ENCODE measurements around the gene SDHAF2. TPM values are rescaled to one million over a fixed set of nuclear protein-coding genes. Genes with fewer than 3 reads are reported as not detected.
A peak's percentile ranks its signal among the peaks of the same experiment; 100 is the strongest.

Gene SDHAF2
- total and polyA plus RNA-seq, 2 of the 13 experiments (the other 11 are each of a cell fraction or from before 2014, with no cell fraction given) = 44.2 to 70.4 TPM

DNA sequence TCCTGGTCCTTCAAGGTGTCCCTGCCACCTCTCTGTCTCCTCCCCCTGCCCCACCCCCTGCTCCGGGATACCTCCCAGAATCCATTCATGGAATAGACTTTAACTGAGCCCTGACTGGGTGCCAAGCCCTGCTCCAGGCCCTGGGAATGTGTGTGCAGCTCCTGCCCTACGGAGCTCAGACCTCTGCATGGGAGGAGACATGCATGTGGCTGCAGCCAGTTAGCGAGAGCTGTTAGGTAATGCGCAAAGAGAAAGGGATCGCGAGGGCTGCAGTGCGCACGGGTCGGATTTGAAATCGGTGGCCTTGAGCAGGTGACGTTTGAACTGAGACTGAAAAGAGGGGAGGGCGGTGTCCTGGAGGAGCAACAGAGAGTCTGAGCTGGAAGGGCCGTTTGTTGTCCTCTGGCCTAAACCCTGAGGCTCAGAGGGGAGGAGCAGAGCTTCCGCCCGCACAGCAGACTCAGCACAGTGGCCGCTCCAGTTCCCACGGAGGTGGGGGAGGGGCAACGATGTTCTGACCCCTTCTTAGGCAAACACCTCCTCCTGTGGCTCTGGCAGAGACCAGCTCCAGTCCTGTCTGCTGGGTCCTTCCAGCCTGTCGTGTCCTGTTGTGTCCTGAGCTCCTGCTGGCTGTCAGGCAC lies 58.8 kb downstream of the SDHAF2 start (continued):
- TF ChIP-seq ZNF563 (CRISPR knock-in tag; IDR thresholded peaks at IDR 0.05) (peak; percentile 37; the same call in 1 of the 2 replicates), RBM39 (IDR thresholded peaks at IDR 0.05; ENCODE audit: low read depth, low read length, poor library complexity, severe bottlenecking) (no peak), EZH2 (conservative IDR thresholded peaks at IDR 0.05; ENCODE audit: low read depth, low read length) (no peak), PHF5A (CRISPR knock-in tag; IDR thresholded peaks at IDR 0.05; ENCODE audit: low read depth, unreplicated experiment) (no peak), ZSCAN12 (CRISPR knock-in tag; IDR thresholded peaks at IDR 0.05) (no peak), ATF7 (IDR thresholded peaks at IDR 0.05) (no peak), ATF7 (CRISPR knock-in tag; IDR thresholded peaks at IDR 0.05) (no peak), ZNF644 (CRISPR knock-in tag; IDR thresholded peaks at IDR 0.05; ENCODE audit: low read depth) (0 out of 2 replicates have a peak, but pooled peaks have one; percentile 20), ZNF792 (CRISPR knock-in tag; IDR thresholded peaks at IDR 0.05) (0 out of 2 replicates have a peak, but pooled peaks have one; percentile 62), ZNF460 (CRISPR knock-in tag; IDR thresholded peaks at IDR 0.05; ENCODE audit: borderline replicate concordance) (no peak), BCL6 (CRISPR knock-in tag; IDR thresholded peaks at IDR 0.05) (peak; percentile 44; the same call in 1 of the 2 replicates), SRSF9 (IDR thresholded peaks at IDR 0.05; ENCODE audit: borderline replicate concordance, insufficient read depth, low read depth, low read length, poor library complexity, severe bottlenecking) (no peak), TGIF2 (CRISPR knock-in tag; IDR thresholded peaks at IDR 0.05) (peak; percentile 76; the same call in 1 of the 2 replicates), HES4 (CRISPR knock-in tag; IDR thresholded peaks at IDR 0.05; ENCODE audit: borderline replicate concordance) (peak; percentile 50; the same call in 1 of the 2 replicates), ZNF616 (CRISPR knock-in tag; IDR thresholded peaks at IDR 0.05; ENCODE audit: low read depth) (no peak), ZNF572 (CRISPR knock-in tag; IDR thresholded peaks at IDR 0.05) (no peak)
- TF ChIP-seq, protein P1, sequence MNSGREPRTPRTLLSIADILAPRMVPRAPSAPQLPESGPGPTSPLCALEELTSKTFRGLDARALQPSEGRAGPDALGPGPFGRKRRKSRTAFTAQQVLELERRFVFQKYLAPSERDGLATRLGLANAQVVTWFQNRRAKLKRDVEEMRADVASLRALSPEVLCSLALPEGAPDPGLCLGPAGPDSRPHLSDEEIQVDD (CRISPR knock-in tag; IDR thresholded peaks at IDR 0.05; ENCODE audit: borderline replicate concordance) = no peak
- TF ChIP-seq, protein P2, sequence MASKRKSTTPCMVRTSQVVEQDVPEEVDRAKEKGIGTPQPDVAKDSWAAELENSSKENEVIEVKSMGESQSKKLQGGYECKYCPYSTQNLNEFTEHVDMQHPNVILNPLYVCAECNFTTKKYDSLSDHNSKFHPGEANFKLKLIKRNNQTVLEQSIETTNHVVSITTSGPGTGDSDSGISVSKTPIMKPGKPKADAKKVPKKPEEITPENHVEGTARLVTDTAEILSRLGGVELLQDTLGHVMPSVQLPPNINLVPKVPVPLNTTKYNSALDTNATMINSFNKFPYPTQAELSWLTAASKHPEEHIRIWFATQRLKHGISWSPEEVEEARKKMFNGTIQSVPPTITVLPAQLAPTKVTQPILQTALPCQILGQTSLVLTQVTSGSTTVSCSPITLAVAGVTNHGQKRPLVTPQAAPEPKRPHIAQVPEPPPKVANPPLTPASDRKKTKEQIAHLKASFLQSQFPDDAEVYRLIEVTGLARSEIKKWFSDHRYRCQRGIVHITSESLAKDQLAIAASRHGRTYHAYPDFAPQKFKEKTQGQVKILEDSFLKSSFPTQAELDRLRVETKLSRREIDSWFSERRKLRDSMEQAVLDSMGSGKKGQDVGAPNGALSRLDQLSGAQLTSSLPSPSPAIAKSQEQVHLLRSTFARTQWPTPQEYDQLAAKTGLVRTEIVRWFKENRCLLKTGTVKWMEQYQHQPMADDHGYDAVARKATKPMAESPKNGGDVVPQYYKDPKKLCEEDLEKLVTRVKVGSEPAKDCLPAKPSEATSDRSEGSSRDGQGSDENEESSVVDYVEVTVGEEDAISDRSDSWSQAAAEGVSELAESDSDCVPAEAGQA (IDR thresholded peaks at IDR 0.05; ENCODE audit: low read depth) = no peak
- TF ChIP-seq, protein P2 (CRISPR knock-in tag; IDR thresholded peaks at IDR 0.05; ENCODE audit: borderline replicate concordance) = no peak
- TF ChIP-seq, protein P3, sequence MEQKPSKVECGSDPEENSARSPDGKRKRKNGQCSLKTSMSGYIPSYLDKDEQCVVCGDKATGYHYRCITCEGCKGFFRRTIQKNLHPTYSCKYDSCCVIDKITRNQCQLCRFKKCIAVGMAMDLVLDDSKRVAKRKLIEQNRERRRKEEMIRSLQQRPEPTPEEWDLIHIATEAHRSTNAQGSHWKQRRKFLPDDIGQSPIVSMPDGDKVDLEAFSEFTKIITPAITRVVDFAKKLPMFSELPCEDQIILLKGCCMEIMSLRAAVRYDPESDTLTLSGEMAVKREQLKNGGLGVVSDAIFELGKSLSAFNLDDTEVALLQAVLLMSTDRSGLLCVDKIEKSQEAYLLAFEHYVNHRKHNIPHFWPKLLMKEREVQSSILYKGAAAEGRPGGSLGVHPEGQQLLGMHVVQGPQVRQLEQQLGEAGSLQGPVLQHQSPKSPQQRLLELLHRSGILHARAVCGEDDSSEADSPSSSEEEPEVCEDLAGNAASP (CRISPR knock-in tag; IDR thresholded peaks at IDR 0.05; ENCODE audit: borderline replicate concordance) = peak; percentile 76; the same call in 1 of the 2 replicates
- TF ChIP-seq, protein P4, sequence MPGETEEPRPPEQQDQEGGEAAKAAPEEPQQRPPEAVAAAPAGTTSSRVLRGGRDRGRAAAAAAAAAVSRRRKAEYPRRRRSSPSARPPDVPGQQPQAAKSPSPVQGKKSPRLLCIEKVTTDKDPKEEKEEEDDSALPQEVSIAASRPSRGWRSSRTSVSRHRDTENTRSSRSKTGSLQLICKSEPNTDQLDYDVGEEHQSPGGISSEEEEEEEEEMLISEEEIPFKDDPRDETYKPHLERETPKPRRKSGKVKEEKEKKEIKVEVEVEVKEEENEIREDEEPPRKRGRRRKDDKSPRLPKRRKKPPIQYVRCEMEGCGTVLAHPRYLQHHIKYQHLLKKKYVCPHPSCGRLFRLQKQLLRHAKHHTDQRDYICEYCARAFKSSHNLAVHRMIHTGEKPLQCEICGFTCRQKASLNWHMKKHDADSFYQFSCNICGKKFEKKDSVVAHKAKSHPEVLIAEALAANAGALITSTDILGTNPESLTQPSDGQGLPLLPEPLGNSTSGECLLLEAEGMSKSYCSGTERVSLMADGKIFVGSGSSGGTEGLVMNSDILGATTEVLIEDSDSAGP (CRISPR knock-in tag; IDR thresholded peaks at IDR 0.05; ENCODE audit: borderline replicate concordance) = peak; percentile 84
